OCI-LY3 (cell line): ENCODE measurements around the gene ATP2A1.

Experiments
- H2AFZ ChIP-seq: fragments of 200-600, 300-600 bp; shearing (Covaris generic); 2 replicates; pipeline ENCODE4 v1.6.0; 2014; ENCODE audit warnings: antibody characterized with exemption, low read depth, low read length
- H3K27ac ChIP-seq: fragments of 200-600, 300-600 bp; sonication (generic); 2 replicates; pipeline ENCODE4 v1.5.1; 2014; ENCODE audit warnings: mild to moderate bottlenecking, low read length, moderate library complexity, mixed read lengths
- H3K27me3 ChIP-seq: fragments of 200-600, 300-600 bp; sonication (generic); 2 replicates; pipeline ENCODE4 v1.6.1; 2014; ENCODE audit warnings: low read depth, low read length, mixed read lengths
- H3K36me3 ChIP-seq: fragments of 200-600, 300-600 bp; sonication (generic); replicated peaks from 2 replicates; pipeline ENCODE3; 2014; ENCODE audit warnings: low read depth, low read length, mixed read lengths
- H3K4me1 ChIP-seq: fragments of 300-600, 200-600 bp; sonication (generic); 2 replicates; pipeline ENCODE4 v1.6.1; 2014; ENCODE audit warnings: low read length, mixed read lengths
- H3K4me2 ChIP-seq: fragments of 200-600, 300-600 bp; sonication (generic); 2 replicates; pipeline ENCODE4 v1.6.1; 2014; ENCODE audit warnings: low read length, mixed read lengths
- H3K4me3 ChIP-seq: fragments of 300-600, 200-600 bp; sonication (generic); 2 replicates; pipeline ENCODE4 v1.5.1; 2014; ENCODE audit warnings: antibody characterized with exemption, mild to moderate bottlenecking, low read length, moderate library complexity
- H3K79me2 ChIP-seq: fragments of 300-600, 200-600 bp; shearing (Covaris generic); 2 replicates; pipeline ENCODE4 v1.6.1; 2014; ENCODE audit warnings: mild to moderate bottlenecking, low read length, mixed read lengths
- H3K9ac ChIP-seq: fragments of 300-600, 200-600 bp; shearing (Covaris generic); 2 replicates; pipeline ENCODE4 v1.6.0; 2014; ENCODE audit warnings: mild to moderate bottlenecking, low read length, moderate library complexity
- H3K9me3 ChIP-seq: fragments of 200-600, 300-600 bp; shearing (Covaris generic); 2 replicates; pipeline ENCODE4 v1.6.1; 2014; ENCODE audit warnings: low read length, mixed read lengths; ENCODE audit not compliant: insufficient read depth
- H4K20me1 ChIP-seq: fragments of 200-600, 300-600 bp; sonication (generic); 2 replicates; pipeline ENCODE4 v1.6.1; 2016; ENCODE audit warnings: low read length, mixed read lengths; ENCODE audit not compliant: insufficient read depth
- EZH2phosphoT487 ChIP-seq: fragments of 200-600 bp; shearing (Covaris generic); IDR thresholded peaks from 2 replicates; pipeline ENCODE4 v1.6.1; 2018; ENCODE audit warnings: antibody characterized with exemption, mixed run types, low read depth
- TF ChIP-seq, protein P1 (sequence below): fragments of 200-600, 300-600 bp; sonication (generic); IDR thresholded peaks from 2 replicates; pipeline ENCODE4 v1.5.1; 2014; ENCODE audit warnings: antibody characterized with exemption, low read length, low read depth

ATP2A1 gene

DNA sequence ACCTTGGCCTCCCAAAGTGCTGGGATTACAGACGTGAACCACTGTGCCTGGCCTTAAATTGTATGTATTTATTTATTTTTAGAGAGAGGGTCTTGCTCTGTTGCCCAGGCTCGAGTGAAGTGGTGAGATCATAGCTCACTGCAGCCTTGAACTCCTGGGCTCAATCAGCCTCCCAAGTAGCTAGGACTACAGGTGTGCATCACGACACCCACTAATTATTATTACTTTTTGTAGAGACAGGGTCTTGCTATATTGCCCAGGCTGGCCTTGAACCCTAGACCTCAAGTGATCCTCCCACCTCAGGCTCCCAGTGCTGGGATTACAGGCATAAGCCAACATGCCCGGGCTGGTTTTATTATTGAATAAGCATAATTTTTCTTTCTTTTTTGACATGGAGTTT is 68.4 kb downstream of the ATP2A1 start:
- Histone ChIP-seq H3K36me3 (no peaks in the 10 kb centered on the region), H3K9ac (no peak overlapping the region), H2AFZ (no peak overlapping the region), H3K4me2 (no peak overlapping the region), H3K4me1 (peaks cover 18% of the 10 kb centered on the region; the same call in 1 of the 2 replicates), H3K9me3 (no peaks in the 10 kb centered on the region), H3K79me2 (peaks cover 9% of the 10 kb centered on the region), H3K27ac (no peak overlapping the region), H3K4me3 (no peak overlapping the region), H3K27me3 (0 out of 2 replicates have a peak, but pooled peaks cover 4% of the 10 kb centered on the region), H4K20me1 (no peaks in the 10 kb centered on the region)
- TF ChIP-seq, protein P1, sequence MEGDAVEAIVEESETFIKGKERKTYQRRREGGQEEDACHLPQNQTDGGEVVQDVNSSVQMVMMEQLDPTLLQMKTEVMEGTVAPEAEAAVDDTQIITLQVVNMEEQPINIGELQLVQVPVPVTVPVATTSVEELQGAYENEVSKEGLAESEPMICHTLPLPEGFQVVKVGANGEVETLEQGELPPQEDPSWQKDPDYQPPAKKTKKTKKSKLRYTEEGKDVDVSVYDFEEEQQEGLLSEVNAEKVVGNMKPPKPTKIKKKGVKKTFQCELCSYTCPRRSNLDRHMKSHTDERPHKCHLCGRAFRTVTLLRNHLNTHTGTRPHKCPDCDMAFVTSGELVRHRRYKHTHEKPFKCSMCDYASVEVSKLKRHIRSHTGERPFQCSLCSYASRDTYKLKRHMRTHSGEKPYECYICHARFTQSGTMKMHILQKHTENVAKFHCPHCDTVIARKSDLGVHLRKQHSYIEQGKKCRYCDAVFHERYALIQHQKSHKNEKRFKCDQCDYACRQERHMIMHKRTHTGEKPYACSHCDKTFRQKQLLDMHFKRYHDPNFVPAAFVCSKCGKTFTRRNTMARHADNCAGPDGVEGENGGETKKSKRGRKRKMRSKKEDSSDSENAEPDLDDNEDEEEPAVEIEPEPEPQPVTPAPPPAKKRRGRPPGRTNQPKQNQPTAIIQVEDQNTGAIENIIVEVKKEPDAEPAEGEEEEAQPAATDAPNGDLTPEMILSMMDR = no peak

DNA sequence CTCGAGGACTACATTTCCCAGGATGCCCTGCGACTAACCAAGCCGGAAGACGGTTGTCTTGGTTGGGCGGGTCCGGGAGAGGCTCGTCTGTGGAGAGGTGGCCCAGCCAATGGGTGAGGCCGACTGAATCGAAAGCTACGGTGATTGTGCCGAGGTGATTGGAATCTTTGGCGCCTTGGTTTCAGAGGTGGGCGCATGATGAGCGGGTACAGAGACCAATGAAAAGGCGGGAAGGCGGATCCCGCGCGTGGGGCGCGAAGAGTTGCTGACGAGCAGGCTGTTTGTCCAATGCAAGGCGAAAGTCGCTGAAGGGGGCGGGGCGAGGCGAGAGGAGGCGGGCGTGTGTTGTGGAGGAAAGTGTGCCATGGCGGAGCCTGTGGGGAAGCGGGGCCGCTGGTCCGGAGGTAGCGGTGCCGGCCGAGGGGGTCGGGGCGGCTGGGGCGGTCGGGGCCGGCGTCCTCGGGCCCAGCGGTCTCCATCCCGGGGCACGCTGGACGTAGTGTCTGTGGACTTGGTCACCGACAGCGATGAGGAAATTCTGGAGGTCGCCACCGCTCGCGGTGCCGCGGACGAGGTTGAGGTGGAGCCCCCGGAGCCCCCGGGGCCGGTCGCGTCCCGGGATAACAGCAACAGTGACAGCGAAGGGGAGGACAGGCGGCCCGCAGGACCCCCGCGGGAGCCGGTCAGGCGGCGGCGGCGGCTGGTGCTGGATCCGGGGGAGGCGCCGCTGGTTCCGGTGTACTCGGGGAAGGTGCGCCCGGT is 72.5 kb downstream of the ATP2A1 start, which contains the start of gene NFATC2IP:
Gene NFATC2IP, plus strand, starts transcription at position 290 of the 762 bp plus-strand sequence. Its CDS starts 75 bp downstream, at position 365.
- H3K4me3 ChIP-seq = peak within 1 kb of the TSS; percentile 91
- H3K9me3 ChIP-seq = no peaks in the 10 kb centered on the region
- peaks cover 38% of the 10 kb centered on the region for H3K79me2 ChIP-seq
- peaks cover 32% of the 10 kb centered on the region for H3K36me3 ChIP-seq
- H3K27ac ChIP-seq = peak within 1 kb of the TSS; percentile 61
- no peak for TF ChIP-seq EZH2phosphoT487
- TF ChIP-seq, protein P1 = no peak
- 0 out of 2 replicates have a peak, but pooled peaks cover 4% of the 10 kb centered on the region for H3K27me3 ChIP-seq
- H2AFZ ChIP-seq = peak within 1 kb of the TSS; percentile 89
- H4K20me1 ChIP-seq = no peaks in the 10 kb centered on the region
- H3K4me1 ChIP-seq = peaks cover 27% of the 10 kb centered on the region
- peak within 1 kb of the TSS; percentile 98 for H3K9ac ChIP-seq
- H3K4me2 ChIP-seq = peak within 1 kb of the TSS; percentile 97

DNA sequence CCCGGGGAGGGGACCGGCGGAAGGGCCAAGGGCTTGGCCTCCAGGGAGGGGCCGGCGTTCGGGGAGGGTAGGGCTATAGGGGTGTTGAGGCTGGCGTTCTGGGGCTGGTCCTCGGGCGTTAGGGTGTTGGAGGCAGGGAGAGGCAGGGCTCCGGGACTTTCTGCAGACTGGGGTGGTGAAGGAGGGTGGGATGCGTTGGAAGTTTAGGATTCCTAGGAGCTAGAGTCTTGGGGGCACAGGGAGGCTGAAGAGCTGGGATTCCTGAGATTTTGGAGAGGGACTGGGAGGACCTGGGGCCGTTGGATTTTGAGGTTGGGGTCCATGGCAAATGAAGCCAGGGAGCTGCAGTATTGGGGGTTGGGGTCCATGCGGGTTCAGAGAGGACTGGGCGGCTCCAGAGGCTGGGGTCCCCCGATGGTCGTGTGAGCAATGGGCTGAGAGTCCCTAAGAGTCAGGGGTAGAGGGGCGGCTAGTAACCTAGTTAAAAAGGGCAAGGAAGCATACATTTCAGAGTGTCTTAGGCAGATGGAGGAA is 73.2 kb downstream of the ATP2A1 start:
- no peaks in the 10 kb centered on the region for H3K9me3 ChIP-seq
- no peaks in the 10 kb centered on the region for H4K20me1 ChIP-seq
- TF ChIP-seq, protein P1 = no peak
- TF ChIP-seq EZH2phosphoT487 = no peak
- H3K4me2 ChIP-seq = peak overlapping the region; percentile 97
- peak overlapping the region; percentile 98 for H3K9ac ChIP-seq
- H3K4me1 ChIP-seq = peaks cover 24% of the 10 kb centered on the region
- 0 out of 2 replicates have a peak, but pooled peaks cover 4% of the 10 kb centered on the region for H3K27me3 ChIP-seq
- peaks cover 38% of the 10 kb centered on the region for H3K79me2 ChIP-seq
- no peak overlapping the region for H2AFZ ChIP-seq
- peak overlapping the region; percentile 91 for H3K4me3 ChIP-seq
- peak overlapping the region; percentile 61 for H3K27ac ChIP-seq
- peaks cover 39% of the 10 kb centered on the region for H3K36me3 ChIP-seq
